ENCODE data around the gene ROBO1. TPM values are rescaled to one million over a fixed set of nuclear protein-coding genes. Genes with fewer than 3 reads are reported as not detected.

ROBO1 gene
- polyA plus RNA-seq, 1 donor = 16.2 TPM

GRCh38 chr3:78879295-78879860 is 888.4 kb downstream of the ROBO1 start:
- Histone ChIP-seq H3K27ac (ENCODE audit: low read length) (no peak overlapping the region), H3K4me3 (ENCODE audit: low read length) (no peak overlapping the region), H3K27me3 (ENCODE audit: control insufficient read depth, insufficient read depth, low read length) (no peaks in the 10 kb centered on the region), H3K9me3 (ENCODE audit: control insufficient read depth, low read depth, low read length) (no peaks in the 10 kb centered on the region), H3K36me3 (ENCODE audit: control insufficient read depth, insufficient read depth, low read length) (no peaks in the 10 kb centered on the region), H3K4me1 (ENCODE audit: control insufficient read depth, insufficient read depth, low read length) (no peaks in the 10 kb centered on the region)
- DNase-seq = no peak
- 82% methylated on average over 3 of the region's 7 CpGs for WGBS (ENCODE audit: insufficient coverage, low lambda C conversion rate)

- Histone ChIP-seq H3K27me3 (ENCODE audit: control insufficient read depth, insufficient read depth, low read length) (no peaks in the 10 kb centered on the region), H3K4me3 (ENCODE audit: low read length) (no peak overlapping the region), H3K27ac (ENCODE audit: low read length) (no peak overlapping the region), H3K36me3 (ENCODE audit: control insufficient read depth, insufficient read depth, low read length) (no peaks in the 10 kb centered on the region), H3K4me1 (ENCODE audit: control insufficient read depth, insufficient read depth, low read length) (no peaks in the 10 kb centered on the region), H3K9me3 (ENCODE audit: control insufficient read depth, low read depth, low read length) (no peaks in the 10 kb centered on the region)
- WGBS (ENCODE audit: insufficient coverage, low lambda C conversion rate) = 50% methylated on average over 1 of the region's 1 CpG
- DNase-seq = no peak
Observed at GRCh38 chr3:78878789-78879188, 889.0 kb downstream of the ROBO1 start.

- Histone ChIP-seq H3K36me3 (ENCODE audit: control insufficient read depth, insufficient read depth, low read length) (no peaks in the 10 kb centered on the region), H3K9me3 (ENCODE audit: control insufficient read depth, low read depth, low read length) (no peaks in the 10 kb centered on the region), H3K4me1 (ENCODE audit: control insufficient read depth, insufficient read depth, low read length) (no peaks in the 10 kb centered on the region), H3K4me3 (ENCODE audit: low read length) (no peak overlapping the region), H3K27ac (ENCODE audit: low read length) (no peak overlapping the region), H3K27me3 (ENCODE audit: control insufficient read depth, insufficient read depth, low read length) (no peaks in the 10 kb centered on the region)
- no CpG with 5 or more reads among the region's 4 CpGs for WGBS (ENCODE audit: insufficient coverage, low lambda C conversion rate)
- DNase-seq = no peak
Observed at GRCh38 chr3:78878011-78878410, 889.8 kb downstream of the ROBO1 start.

DNA sequence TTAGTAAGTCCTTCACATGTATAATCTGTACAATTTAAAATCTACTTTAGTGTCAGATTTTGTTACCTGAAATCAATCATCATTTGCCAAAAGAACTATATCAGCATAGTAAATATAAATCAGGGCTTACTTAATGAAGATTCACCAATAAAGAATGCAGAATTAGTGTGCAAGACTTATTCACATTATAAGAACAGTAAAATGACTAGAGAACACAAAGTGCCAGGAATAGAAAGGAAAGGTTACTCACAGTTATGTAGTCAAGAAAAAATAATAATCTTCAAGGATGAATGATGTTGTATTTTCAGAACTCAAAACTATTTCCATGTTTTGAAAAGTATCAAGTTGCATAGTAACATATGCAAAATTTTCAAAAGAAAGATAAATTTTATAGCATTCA is 891.9 kb downstream of the ROBO1 start:
- no peak overlapping the region for H3K4me3 ChIP-seq (ENCODE audit: low read length)
- no peak overlapping the region for H3K27ac ChIP-seq (ENCODE audit: low read length)
- H3K9me3 ChIP-seq (ENCODE audit: control insufficient read depth, low read depth, low read length) = no peaks in the 10 kb centered on the region
- no peak for DNase-seq
- no peaks in the 10 kb centered on the region for H3K4me1 ChIP-seq (ENCODE audit: control insufficient read depth, insufficient read depth, low read length)
- H3K27me3 ChIP-seq (ENCODE audit: control insufficient read depth, insufficient read depth, low read length) = no peaks in the 10 kb centered on the region
- H3K36me3 ChIP-seq (ENCODE audit: control insufficient read depth, insufficient read depth, low read length) = no peaks in the 10 kb centered on the region

- Histone ChIP-seq H3K27me3 (ENCODE audit: control insufficient read depth, insufficient read depth, low read length) (no peaks in the 10 kb centered on the region), H3K36me3 (ENCODE audit: control insufficient read depth, insufficient read depth, low read length) (no peaks in the 10 kb centered on the region), H3K4me1 (ENCODE audit: control insufficient read depth, insufficient read depth, low read length) (no peaks in the 10 kb centered on the region), H3K4me3 (ENCODE audit: low read length) (no peak overlapping the region), H3K27ac (ENCODE audit: low read length) (no peak overlapping the region), H3K9me3 (ENCODE audit: control insufficient read depth, low read depth, low read length) (no peaks in the 10 kb centered on the region)
- WGBS (ENCODE audit: insufficient coverage, low lambda C conversion rate) = 96% methylated on average over 3 of the region's 4 CpGs
- no peak for DNase-seq
Observed at GRCh38 chr3:78875436-78875835, 892.4 kb downstream of the ROBO1 start.

DNA sequence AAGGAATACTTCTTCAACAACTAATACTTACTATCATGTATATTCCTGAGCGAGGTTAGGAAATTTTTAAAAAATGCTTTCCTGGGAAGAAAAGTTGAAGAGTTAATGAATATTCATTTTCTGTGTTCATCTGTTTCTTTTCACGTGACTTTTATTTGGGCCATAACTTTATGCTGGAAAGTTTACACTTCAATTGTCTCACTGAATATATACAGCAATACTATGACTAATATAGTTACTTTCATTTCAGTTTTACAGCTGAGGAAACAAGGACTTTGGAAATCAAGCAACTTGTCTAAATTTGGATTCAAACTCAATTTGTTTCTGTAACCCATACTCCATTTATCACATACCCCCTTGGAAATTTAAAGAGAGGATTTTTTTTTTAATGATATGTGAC is 894.2 kb downstream of the ROBO1 start:
- no peaks in the 10 kb centered on the region for H3K9me3 ChIP-seq (ENCODE audit: control insufficient read depth, low read depth, low read length)
- H3K27ac ChIP-seq (ENCODE audit: low read length) = no peak overlapping the region
- WGBS (ENCODE audit: insufficient coverage, low lambda C conversion rate) = 94% methylated on average over 2 of the region's 2 CpGs
- H3K36me3 ChIP-seq (ENCODE audit: control insufficient read depth, insufficient read depth, low read length) = no peaks in the 10 kb centered on the region
- no peaks in the 10 kb centered on the region for H3K4me1 ChIP-seq (ENCODE audit: control insufficient read depth, insufficient read depth, low read length)
- no peak overlapping the region for H3K4me3 ChIP-seq (ENCODE audit: low read length)
- no peaks in the 10 kb centered on the region for H3K27me3 ChIP-seq (ENCODE audit: control insufficient read depth, insufficient read depth, low read length)
- no peak for DNase-seq

GRCh38 chr3:78872195-78872594 is 895.6 kb downstream of the ROBO1 start:
- no CpG with 5 or more reads among the region's 3 CpGs for WGBS (ENCODE audit: insufficient coverage, low lambda C conversion rate)

GRCh38 chr3:78871048-78871447 is 896.8 kb downstream of the ROBO1 start:
- no peak for DNase-seq

More at GRCh38 chr3:78872195-78872594, 895.6 kb downstream of the ROBO1 start:
- no peaks in the 10 kb centered on the region for H3K4me1 ChIP-seq (ENCODE audit: control insufficient read depth, insufficient read depth, low read length)
- DNase-seq = peak in 1 of 2 donors; percentile 4
- no peaks in the 10 kb centered on the region for H3K9me3 ChIP-seq (ENCODE audit: control insufficient read depth, low read depth, low read length)
- H3K4me3 ChIP-seq (ENCODE audit: low read length) = no peak overlapping the region
- H3K36me3 ChIP-seq (ENCODE audit: control insufficient read depth, insufficient read depth, low read length) = no peaks in the 10 kb centered on the region
- H3K27me3 ChIP-seq (ENCODE audit: control insufficient read depth, insufficient read depth, low read length) = no peaks in the 10 kb centered on the region
- no peak overlapping the region for H3K27ac ChIP-seq (ENCODE audit: low read length)

GRCh38 chr3:78870484-78870883 is 897.3 kb downstream of the ROBO1 start:
- H3K9me3 ChIP-seq (ENCODE audit: control insufficient read depth, low read depth, low read length) = no peaks in the 10 kb centered on the region
- no peak overlapping the region for H3K27ac ChIP-seq (ENCODE audit: low read length)
- H3K4me3 ChIP-seq (ENCODE audit: low read length) = no peak overlapping the region
- no peaks in the 10 kb centered on the region for H3K27me3 ChIP-seq (ENCODE audit: control insufficient read depth, insufficient read depth, low read length)
- no peaks in the 10 kb centered on the region for H3K36me3 ChIP-seq (ENCODE audit: control insufficient read depth, insufficient read depth, low read length)
- no peak for DNase-seq
- no CpG with 5 or more reads among the region's 3 CpGs for WGBS (ENCODE audit: insufficient coverage, low lambda C conversion rate)
- no peaks in the 10 kb centered on the region for H3K4me1 ChIP-seq (ENCODE audit: control insufficient read depth, insufficient read depth, low read length)

More at GRCh38 chr3:78871048-78871447, 896.8 kb downstream of the ROBO1 start:
- 100% methylated on average over 1 of the region's 4 CpGs for WGBS (ENCODE audit: insufficient coverage, low lambda C conversion rate)
- Histone ChIP-seq H3K36me3 (ENCODE audit: control insufficient read depth, insufficient read depth, low read length) (no peaks in the 10 kb centered on the region), H3K27ac (ENCODE audit: low read length) (no peak overlapping the region), H3K4me3 (ENCODE audit: low read length) (no peak overlapping the region), H3K9me3 (ENCODE audit: control insufficient read depth, low read depth, low read length) (no peaks in the 10 kb centered on the region), H3K4me1 (ENCODE audit: control insufficient read depth, insufficient read depth, low read length) (no peaks in the 10 kb centered on the region), H3K27me3 (ENCODE audit: control insufficient read depth, insufficient read depth, low read length) (no peaks in the 10 kb centered on the region)

- 83% methylated on average over 1 of the region's 1 CpG for WGBS (ENCODE audit: insufficient coverage, low lambda C conversion rate)
- Histone ChIP-seq H3K9me3 (ENCODE audit: control insufficient read depth, low read depth, low read length) (no peaks in the 10 kb centered on the region), H3K27me3 (ENCODE audit: control insufficient read depth, insufficient read depth, low read length) (no peaks in the 10 kb centered on the region)
Observed at GRCh38 chr3:78868570-78868969, 899.2 kb downstream of the ROBO1 start.

More at GRCh38 chr3:78868570-78868969, 899.2 kb downstream of the ROBO1 start:
- H3K4me1 ChIP-seq (ENCODE audit: control insufficient read depth, insufficient read depth, low read length) = no peaks in the 10 kb centered on the region
- H3K4me3 ChIP-seq (ENCODE audit: low read length) = no peak overlapping the region
- H3K27ac ChIP-seq (ENCODE audit: low read length) = no peak overlapping the region
- DNase-seq = no peak
- H3K36me3 ChIP-seq (ENCODE audit: control insufficient read depth, insufficient read depth, low read length) = no peaks in the 10 kb centered on the region
